ENCODE results near the gene RXRA. TPM values are rescaled to one million over a fixed set of nuclear protein-coding genes. Genes with fewer than 3 reads are reported as not detected.
A peak's percentile ranks its signal among the peaks of the same experiment; 100 is the strongest.

RXRA gene
- total RNA-seq, 4 donors from 2014 or later = 27.3 to 70.5 (median 58.6) TPM

DNA sequence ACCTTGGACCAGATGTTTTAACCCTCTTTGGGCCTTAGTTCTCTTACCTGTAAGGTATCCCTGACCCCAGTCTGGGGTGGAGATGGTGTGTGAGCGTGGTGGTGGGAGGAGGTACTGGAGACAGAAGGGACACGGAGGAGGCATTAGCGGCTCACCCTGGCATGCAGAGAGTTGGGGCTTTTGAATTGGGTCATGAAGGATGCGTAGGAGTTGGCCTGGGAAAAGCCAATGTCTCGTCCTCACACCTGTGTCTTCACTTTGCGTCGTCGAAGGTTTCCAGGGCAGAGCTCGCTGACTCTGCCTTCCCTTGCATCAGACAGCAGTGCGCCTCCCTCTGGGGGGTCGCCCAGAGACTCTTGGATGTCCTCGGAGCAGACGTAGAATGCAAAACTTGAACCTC lies 11.2 kb downstream of the RXRA start:
- H3K9me3 ChIP-seq = no peaks in the 10 kb centered on the region
- H3K27ac ChIP-seq = no peak overlapping the region
- intact Hi-C loops (cut with DNase I; ENCODE audit: low total_unique reads) = loop anchor here (10.0 kb wide), 1 partner anchor 307 kb away; the partner anchor contains the start of gene COL5A1

DNA sequence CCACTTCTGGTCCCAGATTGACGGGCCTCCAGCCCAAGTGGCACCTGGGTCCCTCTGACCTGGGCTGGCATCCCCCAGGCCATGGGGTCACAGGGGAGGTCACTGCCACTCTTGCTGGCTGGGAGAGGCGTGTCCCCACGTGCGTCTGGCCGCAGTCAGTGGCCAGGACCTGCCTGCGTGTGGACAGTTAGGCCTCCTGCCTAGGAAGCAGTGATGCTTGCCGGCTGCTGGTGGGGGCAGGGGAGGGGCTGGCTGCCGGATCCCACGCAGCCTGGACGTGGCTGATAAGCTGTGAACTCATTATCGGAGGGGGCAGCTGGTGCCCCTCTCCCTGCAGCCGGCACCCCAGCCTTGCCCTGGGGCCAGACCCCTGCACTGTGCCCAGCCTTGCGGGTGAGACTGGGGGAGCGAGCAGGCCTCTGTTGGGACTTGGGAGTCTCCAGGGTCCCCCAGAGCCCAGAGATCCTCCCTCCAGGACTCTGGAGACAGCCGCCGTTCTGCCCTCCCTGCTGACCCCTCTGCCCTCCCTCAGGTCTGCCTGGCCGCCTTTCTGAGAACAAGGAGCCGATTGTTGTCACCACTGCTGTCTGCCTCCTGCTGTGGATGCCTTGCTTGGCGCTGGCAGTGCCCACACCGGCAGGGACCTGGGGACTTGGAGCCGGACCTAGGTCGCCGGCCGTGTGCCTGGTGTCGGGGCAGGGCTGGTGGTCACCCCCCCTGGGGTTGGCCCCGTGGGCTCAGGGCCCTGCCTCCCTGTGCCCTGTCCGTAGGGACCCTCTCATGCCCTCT lies 12.3 kb downstream of the RXRA start:
- no peaks in the 10 kb centered on the region for H3K9me3 ChIP-seq
- TF ChIP-seq EP300 (IDR thresholded peaks at IDR 0.05; ENCODE audit: low read depth) = no peak
- TF ChIP-seq POLR2AphosphoS5 (IDR thresholded peaks at IDR 0.05) = no peak
- TF ChIP-seq, protein P1, sequence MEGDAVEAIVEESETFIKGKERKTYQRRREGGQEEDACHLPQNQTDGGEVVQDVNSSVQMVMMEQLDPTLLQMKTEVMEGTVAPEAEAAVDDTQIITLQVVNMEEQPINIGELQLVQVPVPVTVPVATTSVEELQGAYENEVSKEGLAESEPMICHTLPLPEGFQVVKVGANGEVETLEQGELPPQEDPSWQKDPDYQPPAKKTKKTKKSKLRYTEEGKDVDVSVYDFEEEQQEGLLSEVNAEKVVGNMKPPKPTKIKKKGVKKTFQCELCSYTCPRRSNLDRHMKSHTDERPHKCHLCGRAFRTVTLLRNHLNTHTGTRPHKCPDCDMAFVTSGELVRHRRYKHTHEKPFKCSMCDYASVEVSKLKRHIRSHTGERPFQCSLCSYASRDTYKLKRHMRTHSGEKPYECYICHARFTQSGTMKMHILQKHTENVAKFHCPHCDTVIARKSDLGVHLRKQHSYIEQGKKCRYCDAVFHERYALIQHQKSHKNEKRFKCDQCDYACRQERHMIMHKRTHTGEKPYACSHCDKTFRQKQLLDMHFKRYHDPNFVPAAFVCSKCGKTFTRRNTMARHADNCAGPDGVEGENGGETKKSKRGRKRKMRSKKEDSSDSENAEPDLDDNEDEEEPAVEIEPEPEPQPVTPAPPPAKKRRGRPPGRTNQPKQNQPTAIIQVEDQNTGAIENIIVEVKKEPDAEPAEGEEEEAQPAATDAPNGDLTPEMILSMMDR (IDR thresholded peaks at IDR 0.05) = no peak
- TF ChIP-seq POLR2A (IDR thresholded peaks at IDR 0.05) = no peak
- in situ Hi-C loops (cut with MboI; ENCODE audit: low pct_ligation_motif_present in 1 of 4, low pct_unique_long_range_greater_than_20kb in 1 of 4, low sequenced_read_pairs in 3 of 4) = no loop called here
- peaks cover 86 to 100% (median 95%) of the 10 kb centered on the region in 4 donors for H3K4me1 ChIP-seq
- peak overlapping the region; percentile 26 to 84 (median 38) for H3K27ac ChIP-seq
- intact Hi-C loops (cut with DNase I; ENCODE audit: low total_unique reads) = loop anchor here (10.0 kb wide), 1 partner anchor 306 kb away; the partner anchor contains the start of gene COL5A1
- no peak for DNase-seq
- H3K36me3 ChIP-seq = no peaks in the 10 kb centered on the region
- 51% methylated on average over 14 of the region's 27 CpGs; no CpG with 5 or more reads in 1 of the 2 donors for WGBS, 2 donors (ENCODE audit: low coverage in 1 of 2)
- no peaks in the 10 kb centered on the region for H3K27me3 ChIP-seq
- H3K4me3 ChIP-seq = peak overlapping the region in 1 of 4 donors; percentile 11

More for the DNA sequence above, 11.2 kb downstream of the RXRA start:
- Histone ChIP-seq H3K4me3 (no peak overlapping the region), H3K4me1 (peaks cover 90 to 100% (median 96%) of the 10 kb centered on the region in 4 donors), H3K36me3 (no peaks in the 10 kb centered on the region), H3K27me3 (no peaks in the 10 kb centered on the region)
- TF ChIP-seq POLR2A (IDR thresholded peaks at IDR 0.05) (no peak), EP300 (IDR thresholded peaks at IDR 0.05; ENCODE audit: low read depth) (no peak), POLR2AphosphoS5 (IDR thresholded peaks at IDR 0.05) (no peak)
- TF ChIP-seq, protein P1 (IDR thresholded peaks at IDR 0.05) = no peak
- 92% methylated on average over 9 of the region's 13 CpGs; no CpG with 5 or more reads in 1 of the 2 donors for WGBS, 2 donors (ENCODE audit: low coverage in 1 of 2)
- no peak for DNase-seq
- in situ Hi-C loops (cut with MboI; ENCODE audit: low pct_ligation_motif_present in 1 of 4, low pct_unique_long_range_greater_than_20kb in 1 of 4, low sequenced_read_pairs in 3 of 4) = no loop called here

DNA sequence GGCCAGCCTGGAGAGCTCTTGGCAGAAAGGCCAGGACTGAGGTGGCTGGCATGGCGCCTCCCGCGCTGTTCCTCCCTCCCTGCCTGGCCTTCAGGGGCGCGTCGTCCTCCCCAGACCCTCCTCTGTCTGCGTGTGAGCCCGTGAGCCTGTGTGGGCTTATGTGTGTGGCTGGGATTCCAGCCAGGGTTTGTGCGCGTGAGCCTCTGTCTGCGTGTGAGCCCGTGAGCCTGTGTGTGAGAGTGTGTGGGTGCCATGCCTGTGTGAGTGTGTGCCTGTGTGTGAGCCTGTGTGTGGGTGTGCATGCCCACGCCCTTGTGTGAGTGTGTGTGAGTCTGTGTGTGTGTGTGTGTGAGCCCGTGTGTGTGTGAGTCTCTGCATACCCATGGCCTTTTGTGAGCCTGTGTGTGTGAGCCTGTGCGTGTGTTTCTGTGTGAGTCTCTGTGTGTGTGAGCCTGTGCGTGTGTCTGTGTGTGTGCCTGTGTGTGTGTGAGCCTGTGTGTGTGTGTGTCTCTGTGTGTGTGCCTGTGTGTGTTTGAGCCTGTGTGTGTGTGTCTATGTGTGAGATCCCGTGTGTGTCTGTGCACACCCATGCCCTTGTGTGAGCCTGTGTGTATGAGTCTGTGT lies 13.0 kb downstream of the RXRA start:
- Histone ChIP-seq H3K27me3 (no peaks in the 10 kb centered on the region), H3K4me3 (peak overlapping the region in 1 of 4 donors; percentile 11), H3K4me1 (peaks cover 79 to 100% (median 95%) of the 10 kb centered on the region in 4 donors), H3K36me3 (no peaks in the 10 kb centered on the region), H3K9me3 (no peaks in the 10 kb centered on the region), H3K27ac (peak overlapping the region; percentile 26 to 84 (median 38))
- 49 to 80% methylated on average over 2 to 10 of the region's 17 CpGs for WGBS, 2 donors (ENCODE audit: low coverage in 1 of 2)
- TF ChIP-seq POLR2A (IDR thresholded peaks at IDR 0.05) (no peak), EP300 (IDR thresholded peaks at IDR 0.05; ENCODE audit: low read depth) (no peak), POLR2AphosphoS5 (IDR thresholded peaks at IDR 0.05) (no peak)
- TF ChIP-seq, protein P1 (IDR thresholded peaks at IDR 0.05) = no peak
- DNase-seq = no peak
- in situ Hi-C loops (cut with MboI; ENCODE audit: low pct_ligation_motif_present in 1 of 4, low pct_unique_long_range_greater_than_20kb in 1 of 4, low sequenced_read_pairs in 3 of 4) (no loop called here), intact Hi-C loops (cut with DNase I; ENCODE audit: low total_unique reads) (loop anchor here (10.0 kb wide), 1 partner anchor 306 kb away; the partner anchor contains the start of gene COL5A1)

All from transverse colon (tissue), 4 donors.